Neural progenitor cell (in vitro differentiated cells): ENCODE measurements around the gene GRIK1.

Experiments used
- CTCF ChIP-seq: fragments of 200-600 bp; sonication (generic); IDR thresholded peaks from 2 replicates; pipeline ENCODE4 v1.5.1; 2017; ENCODE audit warnings: antibody characterized with exemption, mild to moderate bottlenecking
- EZH2 ChIP-seq: fragments of 200-600 bp; sonication (generic); IDR thresholded peaks from 2 replicates; pipeline ENCODE4 v1.6.1; 2017; ENCODE audit warnings: antibody characterized with exemption, mild to moderate bottlenecking, moderate library complexity
- EZH2phosphoT487 ChIP-seq: fragments of 200-600 bp; sonication (generic); IDR thresholded peaks from 2 replicates; pipeline ENCODE4 v1.6.1; 2017; ENCODE audit warnings: antibody characterized with exemption

GRCh38 chr21:29621525-29621924, 318.3 kb downstream of the GRIK1 start:
- TF ChIP-seq CTCF (no peak), EZH2phosphoT487 (no peak), EZH2 (no peak)
